NCI-H187 treated with DMSO at 0.1 percent for 48 hours (cell line): ENCODE measurements around the gene RXFP2.

Source experiments
- DNase-seq: peaks from one replicate; lab custom pipeline; 2025; lab: John Stamatoyannopoulos, UW

Gene RXFP2

GRCh38 chr13:31739226-31739625 lies at the start of gene RXFP2:
RXFP2 (plus strand) TSS chr13:31739526; CDS start chr13:31739613, 87 bp downstream.
- no peak for DNase-seq

GRCh38 chr13:31697290-31697689 lies 42.0 kb upstream of the RXFP2 start:
- DNase-seq = no peak

- DNase-seq = no peak
Measured at GRCh38 chr13:31699650-31700049, 39.7 kb upstream of the RXFP2 start.

- no peak for DNase-seq
Measured at GRCh38 chr13:31703780-31704179, 35.5 kb upstream of the RXFP2 start.

- DNase-seq = no peak
Measured at GRCh38 chr13:31706105-31706504, 33.2 kb upstream of the RXFP2 start.

- DNase-seq = no peak
Measured at GRCh38 chr13:31717583-31717982, 21.7 kb upstream of the RXFP2 start.

GRCh38 chr13:31719214-31719613 lies 20.1 kb upstream of the RXFP2 start:
- DNase-seq = no peak

GRCh38 chr13:31722673-31723072 lies 16.7 kb upstream of the RXFP2 start:
- DNase-seq = no peak

GRCh38 chr13:31725841-31726240 lies 13.5 kb upstream of the RXFP2 start:
- DNase-seq = no peak

GRCh38 chr13:31731921-31732320 lies 7.4 kb upstream of the RXFP2 start:
- DNase-seq = no peak

- DNase-seq = no peak
Measured at GRCh38 chr13:31733066-31733465, 6.3 kb upstream of the RXFP2 start.

GRCh38 chr13:31733647-31734046 lies 5.7 kb upstream of the RXFP2 start:
- no peak for DNase-seq

- no peak for DNase-seq
Measured at GRCh38 chr13:31742097-31742734, 2.9 kb downstream of the RXFP2 start.

GRCh38 chr13:31747291-31747690 lies 8.0 kb downstream of the RXFP2 start:
- no peak for DNase-seq

GRCh38 chr13:31747966-31748365 lies 8.6 kb downstream of the RXFP2 start:
- no peak for DNase-seq

GRCh38 chr13:31749929-31750328 lies 10.6 kb downstream of the RXFP2 start:
- no peak for DNase-seq

- DNase-seq = no peak
Measured at GRCh38 chr13:31755211-31755610, 15.9 kb downstream of the RXFP2 start.

GRCh38 chr13:31755803-31756212 lies 16.5 kb downstream of the RXFP2 start:
- no peak for DNase-seq

GRCh38 chr13:31756346-31756745 lies 17.0 kb downstream of the RXFP2 start:
- DNase-seq = no peak

GRCh38 chr13:31761951-31762350 lies 22.6 kb downstream of the RXFP2 start:
- no peak for DNase-seq

- no peak for DNase-seq
Measured at GRCh38 chr13:31764556-31764955, 25.2 kb downstream of the RXFP2 start.

GRCh38 chr13:31765138-31765785 lies 25.9 kb downstream of the RXFP2 start:
- DNase-seq = no peak

GRCh38 chr13:31767175-31767900 lies 28.0 kb downstream of the RXFP2 start:
- DNase-seq = no peak
